GM18868 (cell line): ENCODE measurements around the gene TTLL5.
"Not testable (repeated sequence)": the region's sequence is repeated elsewhere in the genome, so short reads cannot be mapped to it uniquely, and the experiment has no call there.

ENCODE experiments used
- ATAC-seq: cut with Tn5 transposase; IDR thresholded peaks from one replicate; pipeline ENCODE4 v1.9.1; 2021; ENCODE audit warnings: mild to moderate bottlenecking, moderate library complexity; ENCODE audit not compliant: unreplicated experiment

Gene TTLL5

DNA sequence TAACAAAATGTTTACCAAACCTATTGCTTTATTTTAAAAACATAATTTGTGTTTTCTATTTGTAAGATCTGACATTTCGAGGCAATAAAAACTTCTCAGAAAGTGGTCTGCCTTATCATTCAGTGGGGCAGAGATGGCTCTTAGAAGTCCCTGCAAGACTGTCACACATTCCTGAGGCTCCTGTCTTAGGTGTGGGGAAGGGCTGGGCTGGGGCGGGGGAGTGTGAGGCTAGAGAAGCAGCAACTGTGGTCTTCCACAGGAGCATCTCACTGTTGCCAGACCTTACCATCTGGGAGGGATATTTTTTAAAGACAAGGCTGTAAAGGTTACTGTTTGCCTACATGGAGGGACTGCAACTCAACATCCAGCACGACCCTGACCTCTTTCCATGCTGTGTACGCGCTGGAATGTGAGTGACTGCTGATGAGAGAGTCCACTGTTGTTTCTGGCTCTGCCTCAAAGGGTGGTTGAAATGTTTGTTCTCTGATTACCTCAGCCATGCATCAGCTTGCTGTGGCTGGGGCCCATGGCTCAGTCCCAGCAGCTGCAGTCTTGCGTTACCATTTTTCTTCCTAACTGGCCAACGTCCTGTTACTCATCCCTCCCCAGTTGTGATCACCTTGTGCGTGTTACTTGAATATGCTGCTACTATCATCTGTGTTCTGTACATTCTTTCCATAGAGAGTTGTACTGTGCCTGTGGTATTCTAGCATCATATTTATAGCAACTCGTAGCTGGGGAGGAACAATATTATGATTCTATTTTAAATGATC lies 12.8 kb upstream of the TTLL5 start:
- ATAC-seq: no peak

DNA sequence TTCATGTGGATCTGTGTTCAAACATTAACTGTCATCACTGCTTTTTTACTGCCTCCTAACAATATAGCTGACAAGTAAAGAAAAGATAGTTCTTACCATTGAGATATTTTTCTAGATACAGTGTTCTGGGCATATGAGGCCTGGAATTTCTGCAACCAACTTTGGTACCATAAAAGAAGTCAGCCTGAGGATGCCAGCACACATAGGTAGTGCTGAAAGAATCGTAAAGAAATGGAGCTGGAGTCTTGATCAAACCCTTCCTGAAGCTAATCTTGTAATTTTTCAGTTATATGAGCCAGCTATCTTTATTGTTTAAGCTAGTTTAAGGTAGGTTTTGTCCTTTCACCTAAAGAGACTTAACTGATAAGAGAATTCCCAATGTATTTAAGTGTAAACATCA lies 11.7 kb upstream of the TTLL5 start:
- no peak for ATAC-seq

DNA sequence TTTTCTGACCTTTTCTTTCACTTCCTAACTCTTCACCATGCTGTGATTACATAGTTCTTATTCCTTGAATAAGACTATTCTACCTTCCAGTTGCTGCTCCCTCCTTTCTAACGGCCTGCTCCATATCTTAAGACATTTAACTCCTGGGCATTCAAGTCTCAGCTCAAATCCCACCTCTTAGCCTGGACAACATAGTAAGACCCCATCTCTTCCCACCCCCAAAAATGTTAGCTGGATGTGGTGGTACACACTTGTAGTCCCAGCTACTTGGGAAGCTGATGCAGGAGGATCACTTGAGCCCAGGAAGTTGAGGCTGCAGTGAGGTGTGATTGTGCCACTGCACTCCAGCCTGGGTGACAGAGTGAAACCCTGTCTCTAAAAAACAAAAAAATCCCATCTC lies 11.3 kb upstream of the TTLL5 start:
- no peak for ATAC-seq

DNA sequence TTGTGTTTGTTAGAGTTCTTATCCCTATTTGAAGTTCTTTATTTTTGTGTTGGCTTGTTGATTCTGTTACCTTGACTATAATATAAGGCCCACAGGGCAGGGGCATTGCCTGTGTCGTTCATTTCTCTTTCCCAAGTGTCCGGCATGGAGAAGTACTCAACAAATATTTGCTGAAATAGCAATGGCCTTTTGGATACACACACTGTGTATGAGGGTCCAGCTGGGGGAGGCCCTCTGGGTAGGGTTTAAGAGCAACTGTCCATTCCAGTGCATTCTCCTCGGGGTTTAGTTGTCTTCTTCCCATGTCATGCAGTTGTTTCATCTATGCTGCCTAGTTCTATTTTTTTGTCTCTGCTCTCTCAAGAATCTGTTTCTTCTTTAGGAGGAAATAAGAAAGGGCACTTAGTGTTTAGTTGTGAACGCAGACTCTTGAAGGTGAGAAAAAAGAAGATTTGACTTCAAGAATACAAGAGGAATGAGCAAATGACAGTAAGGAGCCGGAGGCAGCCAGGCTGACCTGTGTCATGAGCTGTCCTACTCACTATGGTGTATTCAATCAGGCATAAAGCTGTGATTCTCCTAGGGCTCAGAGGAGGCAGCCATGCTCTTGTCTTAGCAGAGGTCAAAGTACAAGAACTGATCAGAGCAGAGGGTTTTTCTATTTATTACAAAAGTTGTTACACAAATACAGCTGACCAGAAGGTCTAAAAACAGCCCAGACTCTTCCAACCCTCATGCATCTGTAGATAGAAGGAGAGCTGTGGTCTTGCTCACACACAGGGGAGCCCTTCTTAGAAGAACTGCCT lies 10.6 kb upstream of the TTLL5 start:
- no peak for ATAC-seq

DNA sequence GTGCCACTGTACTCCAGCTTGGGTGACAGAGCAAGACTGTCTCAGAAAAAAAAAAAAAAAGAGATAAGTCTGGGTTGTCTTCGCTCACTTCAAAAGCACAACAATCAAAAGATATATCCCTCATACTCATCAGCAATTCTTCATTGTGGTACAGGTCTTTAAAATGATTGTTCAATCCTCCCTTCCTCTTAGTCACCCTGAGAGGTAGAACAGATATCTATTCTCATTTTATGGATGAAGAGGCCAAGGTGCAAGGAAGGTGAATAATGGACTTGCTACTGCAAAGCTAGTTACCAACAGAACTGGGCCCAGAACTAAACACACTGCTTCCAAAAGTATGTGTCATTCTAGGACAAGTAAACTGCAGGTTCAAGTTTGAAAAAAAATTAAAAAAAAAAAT lies 7.5 kb upstream of the TTLL5 start:
- ATAC-seq: no peak

DNA sequence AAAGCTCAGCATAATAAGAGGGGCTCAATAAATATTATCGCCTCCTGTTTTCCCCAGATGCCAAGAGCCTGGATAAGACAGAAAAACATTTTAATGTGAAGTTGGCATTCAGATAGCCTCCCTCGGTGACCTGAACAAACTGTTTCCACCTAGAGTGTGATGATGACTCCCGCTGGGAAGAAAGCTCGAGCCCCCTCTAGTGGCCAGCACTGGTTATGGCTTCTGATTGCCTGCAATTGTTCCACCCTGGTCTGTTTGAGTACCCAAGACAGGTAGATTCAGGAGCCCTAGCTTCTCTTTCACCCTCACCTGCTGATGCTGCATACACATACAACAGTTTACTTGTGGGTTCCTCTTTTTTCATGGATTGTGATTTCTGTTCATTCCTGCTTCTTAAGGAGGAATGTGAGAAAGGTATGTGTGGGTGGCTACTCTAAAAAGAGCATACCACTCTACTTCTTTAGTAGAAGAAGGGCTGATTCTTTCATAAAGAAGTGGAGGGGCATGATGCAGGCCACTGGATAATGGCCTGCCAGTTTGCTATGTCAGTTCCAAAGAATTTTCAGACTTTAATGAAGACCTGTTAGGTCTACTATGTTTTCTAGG lies 6.8 kb upstream of the TTLL5 start:
- peak; percentile 67 for ATAC-seq

DNA sequence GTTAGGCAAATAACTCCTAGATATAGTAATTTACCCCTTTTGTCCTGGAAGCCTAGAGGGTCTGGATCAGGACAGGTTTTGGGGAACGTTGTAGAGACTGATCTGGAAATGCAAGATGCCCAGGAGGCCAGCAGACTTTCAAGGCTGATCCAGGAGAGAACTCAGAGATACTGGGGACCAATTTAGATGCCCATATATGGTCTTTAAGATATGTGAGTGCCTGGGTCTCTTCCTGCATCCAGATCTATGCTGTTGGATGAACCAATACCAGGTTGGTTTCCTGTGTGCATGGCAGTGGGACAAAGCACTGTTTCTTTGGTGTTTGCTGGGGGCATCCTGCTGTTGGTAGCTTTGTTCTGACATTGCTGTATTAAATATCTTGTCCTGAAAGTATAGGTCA lies 5.8 kb upstream of the TTLL5 start:
- ATAC-seq: no peak

DNA sequence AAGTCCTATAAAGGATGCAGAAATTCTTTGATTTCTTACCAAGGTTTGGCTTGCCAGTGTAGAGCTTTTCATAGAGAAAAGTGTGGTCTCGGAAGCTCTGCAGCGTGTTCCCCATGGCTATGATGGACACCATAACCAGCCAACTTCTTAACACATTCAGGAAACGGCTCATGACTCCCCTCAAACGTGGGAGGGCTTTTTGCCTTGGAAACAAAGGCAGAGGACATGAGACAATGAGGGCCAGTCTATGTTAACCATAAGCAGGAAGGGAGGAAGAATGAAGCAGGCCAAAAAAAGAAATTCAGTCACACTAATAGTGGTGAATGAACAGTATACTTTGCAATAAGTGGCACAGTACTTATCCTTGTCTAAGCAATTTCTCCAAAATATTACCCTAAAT lies 3.7 kb upstream of the TTLL5 start:
- no peak for ATAC-seq

DNA sequence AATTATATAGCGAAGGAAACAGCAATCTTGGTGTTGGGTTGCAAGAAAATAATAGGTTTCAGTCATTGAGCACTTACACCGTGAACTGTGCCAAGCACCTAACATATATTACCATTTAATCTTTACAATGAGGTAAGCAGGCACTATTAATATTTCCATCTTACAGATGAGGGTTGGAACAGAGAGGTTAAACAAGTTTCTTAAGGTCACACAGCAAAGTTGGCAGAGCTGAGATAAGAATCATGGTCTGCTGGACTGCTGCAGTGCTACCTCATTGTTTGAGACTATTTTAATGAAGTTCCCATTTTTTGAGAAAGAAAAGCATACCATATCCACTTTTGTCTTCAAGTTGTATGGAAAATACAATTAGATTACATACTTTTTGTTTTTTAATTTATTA lies 2.1 kb upstream of the TTLL5 start:
- no peak for ATAC-seq

DNA sequence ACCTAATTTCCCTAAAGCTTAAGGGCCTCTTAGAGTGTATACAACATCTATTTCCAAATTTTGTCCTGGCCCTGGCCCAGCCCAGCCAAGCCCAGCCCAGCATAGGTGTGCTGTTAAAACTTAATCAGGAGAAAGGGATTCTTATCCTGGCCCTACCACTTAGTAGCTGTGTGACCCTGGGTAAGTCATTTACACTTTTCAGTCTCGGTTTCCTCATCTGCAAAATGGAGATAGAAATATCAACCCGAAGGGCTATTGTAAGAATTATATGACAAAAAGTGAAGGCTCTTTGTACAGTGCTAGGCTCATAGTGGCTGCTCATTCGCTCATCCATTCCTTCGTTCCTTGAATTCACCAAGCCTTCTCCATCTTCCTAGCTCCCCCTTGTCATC lies 812 bp upstream of the TTLL5 start:
- no peak for ATAC-seq

DNA sequence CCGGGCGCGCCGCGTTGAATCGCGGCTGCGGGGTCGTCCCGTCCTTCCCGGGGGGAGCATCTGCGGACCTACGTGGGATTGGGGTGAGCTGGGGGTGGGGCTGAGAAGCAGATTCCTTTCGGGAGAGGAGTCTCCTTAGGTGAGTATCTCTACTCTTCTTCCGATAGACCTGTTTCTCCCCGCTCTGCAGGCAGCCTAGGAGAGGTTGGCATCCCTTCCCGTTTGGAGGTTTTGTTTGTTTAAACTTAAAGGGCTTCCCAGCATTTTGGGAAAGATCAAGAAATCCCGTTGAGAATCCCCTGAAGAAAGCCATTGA lies 411 bp downstream of the TTLL5 start:
- no peak for ATAC-seq

DNA sequence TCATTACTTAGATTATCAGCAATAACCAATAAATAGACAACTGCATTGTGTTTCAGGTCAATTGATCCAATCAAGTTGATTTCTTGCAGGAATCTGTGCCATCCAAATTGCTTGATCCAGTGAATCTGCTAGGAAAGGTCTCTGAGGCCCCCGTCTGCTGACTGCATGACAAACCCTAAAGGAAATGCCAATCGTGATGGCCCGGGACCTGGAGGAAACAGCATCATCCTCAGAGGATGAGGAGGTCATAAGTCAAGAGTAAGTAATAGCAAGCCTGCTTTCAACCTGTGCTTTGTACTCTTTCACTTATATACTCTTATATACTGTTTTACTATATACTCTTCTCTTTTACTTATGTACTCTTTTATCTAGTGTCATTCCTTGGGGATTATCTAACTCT lies 1.9 kb downstream of the TTLL5 start:
- no peak for ATAC-seq

DNA sequence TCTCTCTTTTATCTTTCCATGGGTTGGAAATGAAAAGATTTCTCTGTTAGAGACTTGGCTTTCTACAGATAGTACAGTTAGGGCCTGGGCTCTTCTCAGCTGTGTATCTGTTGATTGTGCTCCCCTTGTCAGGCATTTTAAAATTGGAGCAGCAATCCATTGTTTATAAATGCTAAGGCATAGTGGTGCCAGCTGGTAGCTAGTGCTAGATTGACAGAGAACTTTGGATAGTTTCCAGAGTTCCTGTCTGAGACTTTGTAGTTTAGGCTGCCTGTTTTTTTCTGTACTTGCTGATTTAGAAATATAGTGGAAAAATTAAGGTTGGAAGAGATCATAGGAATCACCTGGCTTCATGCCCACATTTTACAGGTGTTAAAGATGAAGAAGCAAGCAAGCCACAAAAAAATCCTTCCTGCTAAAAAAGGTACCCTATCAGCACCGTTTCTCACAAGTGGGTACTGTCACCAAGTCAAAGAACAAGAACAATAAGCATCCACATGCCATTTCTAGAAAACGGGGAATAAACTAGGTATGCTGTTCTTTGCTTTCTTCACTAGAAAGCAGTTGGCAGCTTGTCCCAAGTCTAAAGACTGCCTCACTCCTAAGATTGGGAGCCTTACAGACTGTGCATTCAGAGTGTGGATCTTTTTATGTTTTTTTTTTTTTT lies 6.2 kb downstream of the TTLL5 start:
- no peak for ATAC-seq

DNA sequence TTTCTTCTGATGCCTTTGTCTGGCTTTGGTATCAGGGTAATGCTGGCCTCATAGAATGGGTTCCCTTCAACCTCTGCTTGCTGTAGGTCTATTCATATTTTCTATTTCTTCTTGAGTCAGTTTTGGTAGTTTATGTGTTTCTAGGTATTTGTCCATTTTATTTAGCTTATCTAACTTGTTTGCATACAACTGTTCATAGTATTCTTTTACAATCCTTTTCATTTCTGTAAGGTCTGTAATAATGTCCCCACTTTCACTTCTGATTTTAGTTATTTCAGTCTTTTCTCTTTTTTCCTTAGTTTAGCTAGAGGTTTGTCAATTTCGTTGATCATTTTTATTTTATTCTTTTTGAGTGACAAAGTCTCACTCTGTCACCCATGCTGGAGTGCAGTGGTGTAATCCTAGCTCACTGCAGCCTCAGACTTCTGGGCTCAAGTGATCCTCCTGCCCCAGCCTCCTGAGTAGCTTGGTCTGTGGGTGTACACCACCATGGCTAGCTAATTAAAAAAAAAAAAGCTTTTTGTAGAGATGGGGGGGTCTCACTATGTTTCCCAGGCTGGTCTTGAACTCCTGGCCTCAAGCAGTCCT lies 11.7 kb downstream of the TTLL5 start:
- ATAC-seq: no peak

DNA sequence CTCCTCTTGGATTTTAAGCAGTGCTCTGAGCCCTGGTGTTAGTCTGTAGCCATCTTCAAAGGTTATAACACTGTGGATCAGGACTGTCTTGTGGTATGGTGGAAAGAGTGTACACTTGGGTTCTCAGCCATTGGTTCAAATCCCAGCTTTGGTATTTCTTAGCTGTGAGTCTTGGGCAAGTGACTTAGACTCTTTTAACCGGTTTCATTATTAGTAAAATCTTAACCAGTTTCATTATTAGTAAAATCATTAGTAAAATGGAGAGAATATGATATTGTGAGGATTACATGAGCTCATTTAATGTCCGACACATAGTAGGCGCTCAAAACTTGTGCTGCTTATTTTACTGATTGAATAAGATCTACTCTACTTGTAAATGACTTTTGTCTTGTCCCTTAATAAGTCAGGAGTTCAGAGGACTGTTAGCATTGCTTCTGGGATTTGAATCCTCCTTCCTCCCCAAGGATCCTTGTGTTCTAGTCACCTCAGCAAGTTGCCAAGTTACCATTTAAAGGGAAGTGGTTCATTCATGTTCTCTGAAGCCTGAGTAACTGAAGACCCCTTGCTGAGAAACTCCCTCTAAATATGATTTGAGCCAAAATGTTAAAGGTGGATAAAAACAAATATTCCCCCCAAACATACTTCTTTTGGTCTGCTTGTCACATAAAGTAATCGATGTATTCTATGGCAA lies 12.4 kb downstream of the TTLL5 start:
- peak; percentile 52 for ATAC-seq

DNA sequence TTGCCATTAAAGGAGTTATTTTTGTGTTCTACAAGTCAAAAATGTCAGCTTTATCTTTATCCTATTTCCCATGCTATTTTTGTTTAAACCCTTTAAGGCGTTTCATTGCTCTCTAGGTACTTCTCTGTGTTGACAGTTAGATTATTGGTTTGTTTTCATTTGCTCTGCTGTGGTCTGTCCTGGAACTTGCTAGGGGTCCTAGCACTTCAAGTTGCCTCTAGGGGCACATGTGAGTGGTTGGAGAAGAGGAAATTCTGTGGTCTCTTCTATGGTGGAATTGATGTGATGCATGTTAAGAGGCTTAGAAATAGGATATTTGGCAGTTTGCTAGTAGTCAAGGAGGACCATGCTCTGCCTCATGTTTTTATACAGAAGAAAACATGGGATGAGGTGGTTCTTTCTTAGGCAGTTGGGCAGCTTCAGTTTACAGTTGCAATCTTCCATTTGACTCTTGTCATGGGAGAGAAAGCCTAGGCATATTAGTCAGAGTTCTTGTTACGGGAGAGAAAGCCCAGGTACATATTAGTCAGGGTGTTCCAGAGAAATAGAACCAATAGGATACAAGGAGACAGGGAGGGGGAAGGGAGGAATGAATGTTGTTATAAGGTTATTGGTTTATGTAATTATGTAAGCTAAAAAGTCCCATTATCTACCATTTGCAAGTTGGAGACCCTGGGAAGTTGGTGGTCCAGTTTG lies 14.4 kb downstream of the TTLL5 start:
- ATAC-seq: no peak

DNA sequence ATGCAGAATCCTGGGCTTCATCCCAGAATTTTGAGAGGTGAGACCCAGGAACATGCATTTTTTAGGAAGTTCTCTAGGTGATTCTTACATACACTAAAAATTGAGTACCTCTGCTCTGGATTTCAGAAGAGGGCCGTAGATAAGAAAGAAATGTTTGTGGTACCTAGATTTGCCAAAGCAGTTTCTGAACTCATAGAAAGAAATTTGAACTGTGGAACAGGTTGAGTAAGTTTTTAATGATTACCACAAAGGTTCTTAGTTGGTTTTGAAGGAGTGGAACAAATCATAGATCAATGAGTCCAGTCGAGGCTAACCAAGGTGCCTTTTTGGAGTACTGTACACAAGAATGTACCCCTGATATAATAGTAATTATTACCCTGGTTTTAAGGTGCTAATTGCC lies 24.9 kb downstream of the TTLL5 start:
- no peak for ATAC-seq

DNA sequence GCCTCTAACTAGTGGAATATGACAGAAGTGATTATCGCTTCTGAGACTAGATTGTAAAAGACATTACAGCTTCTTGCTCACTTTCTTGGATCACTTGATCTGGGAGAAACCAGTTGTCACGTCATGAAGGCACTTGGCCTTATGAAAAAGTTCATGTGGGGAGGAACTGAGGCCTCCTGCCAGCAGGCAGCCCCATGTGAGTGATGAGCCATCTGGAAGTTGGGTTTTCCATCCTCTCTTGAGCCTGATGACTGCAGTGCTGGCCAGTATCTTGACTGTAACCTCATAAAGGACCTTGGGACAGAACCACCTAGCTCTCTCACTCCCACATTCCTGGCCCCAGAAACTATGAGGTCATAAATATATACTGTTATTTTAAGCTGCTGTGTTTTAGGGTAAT lies 28.0 kb downstream of the TTLL5 start:
- ATAC-seq: no peak

DNA sequence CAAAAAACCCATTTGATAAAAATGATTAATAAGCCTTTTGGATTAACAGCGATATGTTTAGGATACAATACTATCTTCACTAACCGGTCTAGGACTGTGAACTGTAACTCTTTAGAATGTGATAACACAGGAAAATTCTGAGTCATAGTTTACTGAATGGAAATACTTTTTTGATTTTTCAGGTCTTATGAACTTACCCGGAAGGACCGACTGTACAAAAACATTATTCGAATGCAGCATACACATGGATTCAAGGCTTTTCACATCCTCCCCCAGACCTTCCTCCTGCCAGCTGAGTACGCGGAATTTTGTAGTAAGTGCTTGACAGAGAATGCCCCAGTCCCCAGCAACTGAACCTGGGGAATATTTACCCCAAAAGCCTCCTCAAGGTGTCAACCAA lies 29.0 kb downstream of the TTLL5 start:
- ATAC-seq: no peak

DNA sequence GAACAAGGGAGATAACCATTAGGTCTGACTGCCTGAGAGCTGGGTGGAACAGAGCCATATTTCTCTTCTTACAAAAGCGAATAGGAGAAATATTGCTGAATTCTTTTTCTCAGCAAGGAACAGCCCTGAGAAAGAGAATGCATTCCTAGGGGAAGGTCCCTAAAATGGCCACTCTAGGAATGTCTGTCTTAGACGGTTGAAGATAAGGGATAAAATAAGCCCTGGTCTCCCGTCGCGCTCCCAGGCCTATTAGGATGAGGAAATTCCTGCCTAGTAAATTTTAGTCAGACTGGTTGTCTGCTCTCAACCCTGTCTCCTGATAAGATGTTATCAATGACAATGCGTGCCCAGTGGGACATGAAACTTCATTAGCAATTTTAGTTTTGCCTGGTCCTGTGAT lies 34.0 kb downstream of the TTLL5 start:
- not testable (repeated sequence) for ATAC-seq
